A549 (cell line): ENCODE measurements around the gene MBD3L1. TPM values are rescaled to one million over a fixed set of nuclear protein-coding genes. Genes with fewer than 3 reads are reported as not detected.
A peak's percentile ranks its signal among the peaks of the same experiment; 100 is the strongest.

ENCODE experiments used
- ATAC-seq, 2 experiments: fragments of 200-7000 bp in 1 of 2; fragments of >200 bp in 1 of 2; cut with Nextera tagmentation in 1 of 2; cut with Tn5 transposase in 1 of 2; 3 replicates each; pipeline versions ENCODE4 v1.8.0 to v1.9.1; 2018 to 2020; ENCODE audit warnings: mild to moderate bottlenecking in 1 of 2, moderate library complexity in 1 of 2
- CTCF ChIA-PET: fragments of 300-600 bp; sonication (Branson Sonifier 250); formaldehyde crosslinking; extraction: SDS; loops from one replicate; lab custom pipeline; 2021; ENCODE audit warnings: antibody characterized with exemption, inconsistent platforms; lab: Yijun Ruan, JAX
- POLR2A ChIA-PET: fragments of 350-600 bp; formaldehyde crosslinking; extraction: SDS; loops from one replicate; lab custom pipeline; 2021; ENCODE audit warnings: antibody characterized with exemption, inconsistent platforms; lab: Yijun Ruan, JAX
- DNase-seq, 2 experiments: peaks; one replicate each; pipeline versions ENCODE4 v3.0.0 to v3.0.0-alpha.2; 2011 to 2016; ENCODE audit warnings: low read depth in 1 of 2, low spot score in 1 of 2
- FAIRE-seq: peaks from 2 replicates; lab custom pipeline; 2011; peaks lifted over from hg19 to GRCh38; lab: Jason Lieb, UNC
- H3K27ac ChIP-seq, 2 experiments: fragments of >200 bp; sonication (Bioruptor Twin); formaldehyde crosslinking; 3 replicates each; pipeline ENCODE4 v1.5.1; 2016 to 2017
- H3K4me1 ChIP-seq: fragments of >200 bp; sonication (Bioruptor Twin); formaldehyde crosslinking; 3 replicates; pipeline ENCODE4 v1.6.1; 2016
- H3K4me2 ChIP-seq: fragments of >200 bp; sonication (Bioruptor Twin); formaldehyde crosslinking; 3 replicates; pipeline ENCODE4 v1.6.1; 2016
- H3K4me3 ChIP-seq: fragments of >200 bp; sonication (Bioruptor Twin); formaldehyde crosslinking; 3 replicates; pipeline ENCODE4 v1.5.1; 2016
- H3K9me3 ChIP-seq: fragments of >200 bp; sonication (Bioruptor Twin); formaldehyde crosslinking; 3 replicates; pipeline ENCODE4 v1.6.1; 2016
- E2F6 ChIP-seq: IDR thresholded peaks from 2 replicates; pipeline ENCODE4 v1.6.1; 2012; ENCODE audit warnings: low read depth, borderline replicate concordance
- EHF ChIP-seq: fragments of 250-450 bp; sonication (Bioruptor Pico); IDR thresholded peaks from 2 replicates; pipeline ENCODE4 v1.5.0; 2020; ENCODE audit warnings: mild to moderate bottlenecking
- HOXB5 ChIP-seq: fragments of 250-450 bp; sonication (Bioruptor Pico); IDR thresholded peaks from 2 replicates; pipeline ENCODE4 v1.5.0; 2020; ENCODE audit warnings: mild to moderate bottlenecking, moderate library complexity
- NFE2L2 ChIP-seq: fragments of 150-350 bp; conservative IDR thresholded peaks from 2 replicates; pipeline ENCODE4 v1.6.1; 2014; ENCODE audit warnings: low read length
- NR3C1 ChIP-seq: fragments of >200 bp; sonication (Bioruptor Twin); formaldehyde crosslinking; IDR thresholded peaks from 3 replicates; pipeline ENCODE4 v1.6.1; 2017
- PBX3 ChIP-seq: IDR thresholded peaks from 2 replicates; pipeline ENCODE4 v1.6.1; 2012
- POLR2AphosphoS2 ChIP-seq: conservative IDR thresholded peaks from 2 replicates; pipeline ENCODE4 v1.6.1; 2012; ENCODE audit warnings: low read length, improper control_type of control experiment, inconsistent platforms
- RAD21 ChIP-seq, 2 experiments: fragments of >200 bp in 1 of 2; sonication (Bioruptor Twin) in 1 of 2; formaldehyde crosslinking in 1 of 2; IDR thresholded peaks in 1 of 2; conservative IDR thresholded peaks in 1 of 2; 2 replicates in 1 of 2; 3 replicates in 1 of 2; pipeline ENCODE4 v1.6.1; 2012 to 2018; ENCODE audit warnings: inconsistent platforms in 1 of 2
- RARB ChIP-seq: fragments of 250-450 bp; sonication (Bioruptor Pico); IDR thresholded peaks from 2 replicates; pipeline ENCODE4 v1.8.0; 2021; ENCODE audit warnings: mild to moderate bottlenecking, moderate library complexity
- RCOR1 ChIP-seq: fragments of 150-350 bp; IDR thresholded peaks from 2 replicates; pipeline ENCODE4 v1.6.1; 2014; ENCODE audit warnings: antibody characterized with exemption, low read length, low read depth
- REST ChIP-seq: fragments of 200-600 bp; sonication (generic); IDR thresholded peaks from 2 replicates; pipeline ENCODE4 v1.6.1; 2016; ENCODE audit warnings: antibody characterized with exemption, mild to moderate bottlenecking, moderate library complexity
- RFX5 ChIP-seq: fragments of 450-650 bp; IDR thresholded peaks from 2 replicates; pipeline ENCODE4 v1.7.1; 2014; ENCODE audit warnings: antibody characterized with exemption, mild to moderate bottlenecking, moderate library complexity
- RNF2 ChIP-seq: fragments of 200-600 bp; sonication (generic); IDR thresholded peaks from 2 replicates; pipeline ENCODE4 v1.6.1; 2016; ENCODE audit warnings: low read depth, mild to moderate bottlenecking, antibody characterized with exemption, moderate library complexity, borderline replicate concordance
- SMC3 ChIP-seq: fragments of >200 bp; sonication (Bioruptor Twin); formaldehyde crosslinking; IDR thresholded peaks from 3 replicates; pipeline ENCODE4 v1.6.1; 2018; ENCODE audit warnings: inconsistent platforms
- WGBS: methylation state at CpG from one replicate; pipeline ENCODE4 v1.1.6; 2017; ENCODE audit errors: missing lambda C conversion rate; 5-methylcytosine and 5-hydroxymethylcytosine counted together
- polyA plus RNA-seq, 4 experiments: library from polyadenylated mRNA; depleted of rRNA in 3 of 4; stranded (reverse); fragments of >200 nt; fragmentation: RNase III in 1 of 4; extraction: RNeasy Plus Mini Kit Qiagen cat#74134 plus additional on column Dnase treatment in 1 of 4; gene quantifications; 2 replicates in 3 of 4; 3 replicates in 1 of 4; pipeline ENCODE4 v1.2.3, GENCODE V29; 2011 to 2017
- TF ChIP-seq, protein P1 (sequence below): fragments of >200 bp; sonication (Bioruptor Twin); formaldehyde crosslinking; IDR thresholded peaks from 3 replicates; pipeline ENCODE4 v1.6.1; 2016

Gene MBD3L1
- polyA plus RNA-seq, 2 of the 4 experiments (the other 2 are of a cell fraction): not detected

GRCh38 chr19:8858260-8858659 is 26.1 kb downstream of the MBD3L1 start:
- Histone ChIP-seq H3K4me3 (no peak overlapping the region), H3K4me2 (no peak overlapping the region), H3K4me1 (no peaks in the 10 kb centered on the region), H3K27ac (no peak overlapping the region), H3K9me3 (no peaks in the 10 kb centered on the region)
- ATAC-seq: no peak
- ChIA-PET POLR2A (interaction anchor here (0.6 kb wide), 1 partner anchor 188 kb away, joined by 3 read pairs; no protein-coding TSS in a partner anchor), CTCF (interaction anchor here (0.6 kb wide), 1 partner anchor 1854 kb away, joined by 3 read pairs; no protein-coding TSS in a partner anchor)
- no peak for FAIRE-seq
- 59% methylated on average over 3 of the region's 3 CpGs for WGBS
- TF ChIP-seq RCOR1 (no peak), REST (no peak), RAD21 (conservative IDR thresholded peaks at IDR 0.05 in 1 of 2, IDR thresholded peaks at IDR 0.05 in 1 of 2) (no peak), EHF (CRISPR knock-in tag) (no peak), RARB (no peak), POLR2AphosphoS2 (no peak), PBX3 (no peak), NFE2L2 (no peak), RNF2 (no peak), HOXB5 (CRISPR knock-in tag) (no peak), SMC3 (no peak)
- no peak for DNase-seq

- no peak for TF ChIP-seq NR3C1
- TF ChIP-seq HOXB5 (CRISPR knock-in tag): no peak
- no peak for TF ChIP-seq SMC3
- no peak for TF ChIP-seq RFX5
- TF ChIP-seq E2F6: no peak
- CTCF ChIA-PET: interaction anchor here (0.6 to 1.3 kb wide), 2 partner anchors 11 to 227 kb away, joined by 3 read pairs; no protein-coding TSS in a partner anchor
- Histone ChIP-seq H3K4me3 (no peak overlapping the region), H3K9me3 (no peaks in the 10 kb centered on the region; the same call in 2 of the 3 replicates), H3K4me1 (no peaks in the 10 kb centered on the region), H3K4me2 (no peak overlapping the region), H3K27ac (no peak overlapping the region)
- DNase-seq: no peak
- POLR2A ChIA-PET: no interaction called here
- no peak for ATAC-seq
- FAIRE-seq: no peak
Observed at GRCh38 chr19:8866344-8866743, 34.2 kb downstream of the MBD3L1 start.

GRCh38 chr19:8877854-8878705 is 45.9 kb downstream of the MBD3L1 start:
- Histone ChIP-seq H3K4me3 (no peak overlapping the region), H3K4me1 (no peaks in the 10 kb centered on the region), H3K4me2 (no peak overlapping the region), H3K9me3 (no peaks in the 10 kb centered on the region), H3K27ac (no peak overlapping the region)
- WGBS: 29% methylated on average over 6 of the region's 6 CpGs
- CTCF ChIA-PET: no interaction called here
- ATAC-seq (no peak), FAIRE-seq (no peak), DNase-seq (peak in 1 of 2 experiments; percentile 11)
- POLR2A ChIA-PET: no interaction called here
- no peak for TF ChIP-seq NFE2L2
- TF ChIP-seq, protein P1, sequence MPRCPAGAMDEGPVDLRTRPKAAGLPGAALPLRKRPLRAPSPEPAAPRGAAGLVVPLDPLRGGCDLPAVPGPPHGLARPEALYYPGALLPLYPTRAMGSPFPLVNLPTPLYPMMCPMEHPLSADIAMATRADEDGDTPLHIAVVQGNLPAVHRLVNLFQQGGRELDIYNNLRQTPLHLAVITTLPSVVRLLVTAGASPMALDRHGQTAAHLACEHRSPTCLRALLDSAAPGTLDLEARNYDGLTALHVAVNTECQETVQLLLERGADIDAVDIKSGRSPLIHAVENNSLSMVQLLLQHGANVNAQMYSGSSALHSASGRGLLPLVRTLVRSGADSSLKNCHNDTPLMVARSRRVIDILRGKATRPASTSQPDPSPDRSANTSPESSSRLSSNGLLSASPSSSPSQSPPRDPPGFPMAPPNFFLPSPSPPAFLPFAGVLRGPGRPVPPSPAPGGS: no peak
